Measurements from ENCODE around the gene CRB2.

The CRB2 gene

DNA sequence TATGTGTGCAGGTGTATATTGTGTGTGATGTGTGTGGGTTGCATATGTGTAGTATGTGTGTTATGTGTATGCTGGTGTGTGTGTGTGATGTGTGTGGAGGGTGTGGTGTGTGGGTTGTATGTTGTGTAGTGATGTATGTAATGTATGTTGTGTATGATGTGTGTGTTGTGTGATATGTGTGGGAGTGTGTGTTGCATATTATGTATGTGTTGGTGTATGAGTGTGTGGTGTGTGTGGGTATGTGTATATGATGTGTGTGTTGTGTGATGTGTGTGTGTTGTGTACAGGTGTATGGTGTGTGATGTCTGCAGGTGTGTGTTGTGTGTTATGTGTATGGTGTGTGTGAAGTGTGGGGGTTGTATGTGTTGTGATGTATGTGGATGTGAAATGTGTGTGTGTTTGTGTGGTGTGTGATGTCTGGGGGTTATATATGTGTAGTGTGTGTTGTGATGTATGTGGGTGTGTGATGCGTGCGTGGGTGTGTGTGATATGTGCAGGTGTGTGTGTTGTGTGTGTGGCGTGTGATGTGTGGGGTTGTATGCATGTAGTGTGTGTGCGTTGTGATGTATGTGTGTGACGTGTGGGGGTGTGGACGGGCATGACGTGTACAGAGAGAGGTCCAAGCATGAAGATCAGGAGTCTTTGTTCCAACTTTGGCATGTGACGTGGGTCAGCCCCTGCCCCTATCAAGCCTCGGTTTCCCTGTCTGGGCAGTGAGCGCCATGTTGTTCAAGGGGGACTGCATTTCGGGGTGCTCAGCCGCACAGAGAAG is 8.5 kb upstream of the CRB2 start:
- DNase-seq (ENCODE audit: low spot score), result no peak

DNA sequence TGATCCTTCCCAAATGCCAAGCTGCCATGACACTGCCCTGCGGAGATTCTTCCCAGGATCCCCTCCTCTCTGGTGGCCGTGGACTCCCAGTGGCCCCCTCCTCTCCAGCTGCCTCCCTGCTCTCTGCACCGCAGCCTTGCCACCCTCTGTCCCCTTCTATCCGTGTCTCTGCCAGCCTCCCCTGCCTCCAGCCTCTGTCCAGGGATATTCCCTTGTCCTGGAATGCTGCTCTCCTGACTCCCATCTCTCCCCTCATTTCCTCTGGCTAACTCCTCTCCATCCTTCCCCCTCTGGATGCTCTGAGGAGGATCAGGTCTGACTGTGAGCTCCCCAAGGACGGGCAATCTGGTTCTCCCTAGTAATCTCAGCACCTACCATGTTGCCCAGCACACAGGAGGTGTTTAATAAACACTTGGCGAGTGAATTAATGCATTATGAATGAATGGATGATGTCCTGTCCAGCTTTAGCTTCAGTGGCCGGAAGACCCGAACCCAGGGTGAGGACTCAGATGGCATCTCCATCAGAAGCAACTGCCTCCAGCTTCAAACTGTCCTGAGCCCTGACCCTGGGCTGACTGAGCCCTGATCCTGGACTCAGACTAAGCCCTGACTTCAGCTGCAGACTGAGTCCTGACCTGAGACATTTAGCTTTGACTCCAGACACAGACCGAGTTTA is 7.5 kb upstream of the CRB2 start:
- DNase-seq (ENCODE audit: low spot score), result no peak

GRCh38 chr9:123349033-123349432 is 7.0 kb upstream of the CRB2 start:
- no peak for DNase-seq (ENCODE audit: low spot score)

DNA sequence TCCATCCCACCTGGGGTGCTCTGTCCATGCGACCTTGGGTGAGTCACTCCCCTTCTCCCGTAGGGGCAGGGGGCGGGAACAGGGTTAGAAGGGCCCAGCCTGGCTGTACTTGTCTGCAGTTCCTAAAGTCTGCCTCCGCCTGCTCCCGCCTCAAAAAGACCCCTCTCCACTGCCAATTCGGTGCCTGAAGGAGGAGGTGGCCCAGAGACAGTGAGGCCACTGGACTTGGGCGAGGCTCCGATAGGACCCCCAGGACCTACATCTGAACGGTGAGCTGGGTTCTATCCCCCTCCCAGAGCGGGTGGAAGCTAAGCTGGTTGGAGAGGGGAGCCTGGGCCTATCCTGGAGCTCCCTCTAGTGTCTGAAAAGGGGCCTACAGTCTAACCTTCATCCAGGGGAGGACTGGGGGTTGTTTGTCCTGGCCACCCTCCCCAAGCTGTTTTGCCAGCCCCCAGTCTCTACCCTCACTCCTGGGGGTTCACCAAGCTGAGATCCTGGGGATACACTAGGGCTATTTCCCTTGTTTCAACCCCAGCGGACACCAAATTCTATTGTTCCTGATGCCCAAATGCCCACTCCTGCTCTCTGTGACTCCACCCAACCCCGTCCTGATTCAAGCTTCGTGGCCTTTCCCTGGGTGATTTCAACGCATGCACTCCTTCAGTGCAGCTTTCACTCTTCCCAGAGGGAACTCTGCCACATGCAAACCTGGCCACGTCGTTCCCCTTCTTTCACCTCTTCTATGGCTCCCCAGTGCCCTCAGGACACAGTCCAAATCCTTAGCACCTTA is 6.1 kb upstream of the CRB2 start:
- peak; percentile 87 for DNase-seq (ENCODE audit: low spot score)

GRCh38 chr9:123350590-123351310 is 5.2 kb upstream of the CRB2 start:
- DNase-seq (ENCODE audit: low spot score), result no peak

DNA sequence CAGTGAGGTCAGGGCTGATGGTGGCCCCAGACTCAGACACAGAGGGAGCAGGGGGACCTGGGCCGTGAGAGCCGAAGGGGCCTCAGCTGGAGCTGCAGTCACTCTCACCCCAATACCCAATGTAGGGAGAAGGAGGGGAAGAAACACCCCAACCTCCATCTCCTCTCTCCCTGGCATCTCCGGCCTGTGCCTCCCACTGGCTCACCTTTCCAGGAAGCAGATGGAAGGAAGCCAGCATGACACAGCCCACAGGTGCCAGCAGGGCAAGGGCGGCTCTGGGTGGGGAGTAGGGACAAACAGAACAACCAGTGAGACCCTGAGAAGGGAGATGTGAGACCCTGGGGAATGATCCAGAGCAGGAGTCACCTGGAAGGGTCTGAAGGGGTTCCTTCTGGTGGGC is 3.0 kb upstream of the CRB2 start:
- no peak for DNase-seq (ENCODE audit: low spot score)

DNA sequence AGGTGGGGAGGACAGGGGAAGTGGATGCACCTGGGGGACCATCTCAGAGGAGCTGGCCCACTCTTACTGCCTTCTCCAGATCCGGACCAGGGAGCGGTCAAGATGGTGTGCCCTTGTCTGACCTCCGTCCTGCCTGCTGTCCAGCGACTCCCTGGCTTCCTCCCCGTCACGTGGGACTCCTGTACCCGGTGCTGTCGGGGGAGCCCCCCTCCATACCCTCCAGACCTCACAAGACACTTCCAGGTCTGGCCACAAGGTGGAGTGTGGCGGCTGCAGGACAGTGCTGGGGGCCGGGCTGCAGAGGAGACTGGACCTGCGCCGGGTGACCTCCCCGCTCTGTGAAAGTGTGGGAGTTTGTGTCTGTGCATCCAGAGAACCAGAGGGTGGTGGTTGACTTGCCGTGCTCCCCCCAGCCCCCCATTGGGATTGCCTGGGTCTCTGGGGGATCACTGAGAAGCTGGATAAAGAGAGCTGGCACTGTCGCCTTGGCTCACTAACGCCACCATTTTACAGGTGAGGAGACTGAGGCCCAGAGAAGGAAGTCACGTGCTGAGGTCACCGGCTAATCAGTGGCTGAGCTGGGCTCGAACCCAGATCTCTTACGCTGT is 1.9 kb upstream of the CRB2 start:
- peak; percentile 90 for DNase-seq (ENCODE audit: low spot score)

DNA sequence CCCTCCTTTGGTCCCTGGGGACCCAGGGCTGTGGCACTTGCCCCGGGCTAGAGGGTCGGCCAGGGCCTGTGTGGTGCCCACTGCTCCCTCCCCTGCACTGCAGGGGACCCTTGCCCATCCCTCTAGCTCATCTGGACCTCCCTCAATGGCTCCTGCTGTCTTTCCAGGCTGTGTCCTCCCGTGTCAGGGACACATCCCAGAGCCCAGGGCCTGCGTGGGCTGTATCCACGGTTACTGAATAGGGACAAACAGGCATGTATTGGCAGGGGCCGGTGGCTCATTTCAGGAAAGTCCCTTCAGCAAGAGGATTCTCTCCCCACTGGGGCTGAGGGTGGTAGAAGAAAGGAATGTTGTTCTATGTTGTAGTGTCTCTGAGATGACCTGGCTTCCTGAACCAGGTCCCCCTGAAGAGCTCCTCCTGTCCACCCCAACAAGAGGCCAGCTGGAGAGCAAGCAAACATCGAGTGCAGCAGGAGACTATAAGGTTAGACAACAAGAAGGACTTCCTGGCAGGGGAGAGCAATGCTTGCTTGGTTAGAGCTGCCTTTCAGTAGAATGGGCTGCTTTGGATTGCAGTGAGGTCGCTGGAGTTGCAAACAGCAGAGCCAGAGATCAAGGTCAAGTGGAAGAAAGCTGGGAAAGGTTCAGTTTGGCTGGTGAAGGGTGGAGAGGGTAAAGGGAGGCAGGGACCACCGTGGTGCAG is 1.0 kb upstream of the CRB2 start:
- DNase-seq (ENCODE audit: low spot score), result no peak

- no peak for DNase-seq (ENCODE audit: low spot score)
Measured at GRCh38 chr9:123356851-123357742, 1.1 kb downstream of the CRB2 start.

GRCh38 chr9:123357743-123358059 is 1.7 kb downstream of the CRB2 start:
- DNase-seq (ENCODE audit: low spot score), result no peak

GRCh38 chr9:123358181-123358905 is 2.3 kb downstream of the CRB2 start:
- no peak for DNase-seq (ENCODE audit: low spot score)

GRCh38 chr9:123359106-123359505 is 3.1 kb downstream of the CRB2 start:
- DNase-seq (ENCODE audit: low spot score), result no peak

DNA sequence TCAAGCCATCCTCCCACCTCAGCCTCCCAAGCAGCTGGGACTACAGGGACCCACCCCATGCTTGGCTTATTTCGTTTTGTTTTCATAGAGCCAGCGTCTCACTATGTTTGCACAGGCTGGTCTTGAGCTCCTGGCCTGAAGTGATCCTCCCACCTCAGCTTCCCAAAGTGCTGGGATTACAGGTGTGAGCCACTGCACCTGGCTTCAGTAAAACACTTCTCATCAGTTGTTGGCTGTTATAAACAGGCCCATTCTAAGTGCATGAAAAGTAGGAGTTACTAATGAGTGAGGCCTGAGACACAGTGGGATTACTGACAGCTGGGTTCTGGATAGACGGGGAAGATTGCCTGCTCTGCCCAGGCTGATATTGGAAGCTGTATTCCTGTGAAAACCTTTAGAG is 3.5 kb downstream of the CRB2 start:
- no peak for DNase-seq (ENCODE audit: low spot score)

DNA sequence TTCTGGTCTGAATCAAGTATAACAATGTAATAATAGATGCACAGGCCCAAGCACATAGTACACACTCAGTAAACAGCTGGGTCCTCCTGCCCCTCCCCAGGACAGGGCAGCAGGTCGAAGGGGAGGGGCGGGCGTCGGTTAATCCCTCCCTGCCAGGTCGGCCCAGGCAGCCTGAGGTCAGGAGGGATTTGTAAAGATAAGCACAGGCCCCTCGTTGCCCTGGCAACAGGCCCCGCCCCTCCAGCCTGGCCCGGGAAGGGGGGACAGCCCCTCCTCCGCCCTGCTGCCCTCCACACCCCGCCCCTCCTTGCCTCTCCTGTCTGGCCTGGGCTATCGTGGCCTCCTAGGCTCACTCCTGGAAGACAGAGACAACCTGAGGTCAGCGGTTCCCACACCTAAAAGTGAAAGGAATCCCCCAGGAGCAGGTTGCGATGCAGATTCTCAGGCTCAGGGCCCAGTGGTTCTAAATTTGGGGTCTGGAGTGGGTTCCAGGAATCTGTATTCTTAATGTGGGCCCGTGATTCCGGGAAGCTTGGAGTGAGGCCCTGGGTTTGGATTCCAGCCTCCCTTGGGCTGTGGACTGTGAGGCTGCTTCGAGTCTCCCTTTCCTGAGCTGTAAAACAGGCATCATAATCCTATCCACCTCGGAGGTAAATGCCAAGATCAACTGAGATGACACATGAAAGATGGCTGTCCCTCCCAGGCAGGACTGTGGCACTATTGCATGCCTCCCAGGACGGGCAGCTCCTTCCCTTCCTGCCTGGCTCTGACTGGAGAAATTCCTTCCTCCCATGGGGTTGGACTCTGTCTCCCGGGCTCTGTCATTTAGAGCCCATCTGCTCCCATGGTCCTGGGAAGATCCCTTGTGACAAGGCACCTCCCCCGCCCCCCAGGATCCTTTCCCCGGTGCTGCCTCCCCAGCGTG is 4.4 kb downstream of the CRB2 start:
- DNase-seq (ENCODE audit: low spot score), result no peak

- DNase-seq (ENCODE audit: low spot score), result no peak
Measured at GRCh38 chr9:123361086-123361730, 5.2 kb downstream of the CRB2 start.

DNA sequence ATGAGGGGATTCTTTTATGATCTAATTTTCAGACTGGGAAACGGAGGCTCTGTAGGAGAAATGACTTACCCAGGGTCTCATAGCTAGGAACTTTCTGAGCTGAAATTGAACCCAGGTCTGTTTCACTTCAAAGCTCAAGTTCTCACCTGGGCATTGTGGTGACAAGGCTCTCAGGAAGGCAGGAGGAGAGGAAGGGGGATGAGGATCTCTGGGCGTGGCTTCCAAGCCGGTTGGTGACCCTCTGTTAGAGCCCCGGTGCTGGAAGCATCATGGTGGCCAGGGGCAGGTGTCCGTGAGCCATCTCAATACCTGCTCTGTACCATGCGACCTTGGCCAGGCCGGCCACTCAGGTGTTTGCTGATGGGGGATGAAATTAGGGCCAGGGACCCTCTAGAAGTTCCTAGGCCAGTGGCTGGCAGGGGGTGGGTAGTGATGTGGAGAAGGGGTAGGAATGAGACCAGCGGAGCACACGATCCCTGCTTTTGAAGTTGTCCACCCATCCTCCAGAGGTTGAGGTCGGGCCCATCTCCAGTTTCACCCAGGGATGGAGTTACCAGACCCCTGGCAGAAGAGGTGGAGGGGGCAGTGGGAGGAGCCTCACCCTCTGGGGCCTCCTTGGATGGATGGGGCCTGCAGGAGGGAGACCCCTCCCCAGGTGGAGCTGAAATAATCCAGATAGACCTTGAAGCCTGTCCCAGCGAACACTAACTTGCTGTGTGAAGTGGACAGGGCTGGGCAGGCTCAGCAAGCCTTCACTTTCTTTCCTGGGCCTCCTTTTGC is 5.9 kb downstream of the CRB2 start:
- DNase-seq (ENCODE audit: low spot score), result no peak

- DNase-seq (ENCODE audit: low spot score), result no peak
Measured at GRCh38 chr9:123362856-123363255, 6.9 kb downstream of the CRB2 start.
